ENCODE measurements around the gene PNMA6F.

PNMA6F gene

DNA sequence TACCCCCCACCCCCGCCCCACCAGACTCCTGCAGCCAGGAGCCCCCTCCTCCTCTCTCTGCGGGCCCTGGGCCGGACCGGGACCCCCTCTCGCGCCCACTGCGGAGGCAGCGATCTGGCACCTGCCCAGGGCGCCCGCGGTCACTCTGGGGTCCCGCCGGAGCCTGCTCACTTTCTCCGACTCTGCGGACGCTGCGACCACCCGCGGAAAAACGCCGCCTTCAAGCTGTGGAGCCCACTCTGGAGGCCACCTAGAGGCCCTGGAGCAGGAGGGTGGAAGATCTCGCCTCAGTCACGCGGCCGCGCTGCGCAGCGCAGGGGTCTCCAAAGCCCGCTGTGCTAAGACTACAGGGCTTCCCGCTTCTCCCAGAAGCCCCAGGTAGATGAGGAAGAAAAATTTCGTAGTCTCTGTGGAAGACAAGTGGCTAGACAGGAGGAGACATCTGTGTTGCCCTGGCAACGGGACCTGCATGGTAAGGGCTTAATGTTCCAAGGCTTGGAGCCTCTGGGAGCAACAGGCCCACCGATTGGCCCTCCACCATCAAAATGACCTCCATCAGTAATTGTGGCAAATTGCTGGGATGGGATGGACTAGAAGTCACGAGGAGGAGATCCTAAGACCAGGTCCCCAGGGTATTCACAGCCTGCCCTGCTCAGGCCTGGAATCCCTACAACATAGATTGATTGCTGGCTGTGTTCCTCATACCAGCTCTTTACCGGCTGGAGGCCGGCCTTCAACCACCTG lies at the start of gene PNMA6F:
PNMA6F (minus strand) TSS at position 387 of the 744 bp plus-strand sequence. CDS start 1,093 bp downstream, outside the sequence.
- no peak for DNase-seq

DNA sequence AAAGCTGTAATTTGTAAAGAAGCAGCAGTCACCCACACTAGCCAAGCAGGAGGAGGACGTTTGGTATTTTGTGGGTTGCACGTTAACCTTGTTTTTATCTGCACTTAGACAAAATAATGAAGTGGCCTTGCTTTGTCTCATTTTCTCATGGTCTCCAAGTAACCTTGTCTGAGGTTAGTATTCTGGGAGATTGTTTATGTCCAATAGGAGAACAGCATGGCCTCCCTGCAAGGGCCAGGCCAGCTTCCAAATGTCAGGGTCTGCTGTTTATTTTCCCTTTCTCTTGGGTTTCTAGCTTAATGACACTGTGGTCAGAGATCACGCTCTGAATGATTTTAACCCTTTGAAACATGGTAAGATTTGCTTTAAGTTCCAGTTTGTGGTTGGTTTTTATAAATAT lies 49.7 kb upstream of the PNMA6F start:
- DNase-seq, result no peak

DNA sequence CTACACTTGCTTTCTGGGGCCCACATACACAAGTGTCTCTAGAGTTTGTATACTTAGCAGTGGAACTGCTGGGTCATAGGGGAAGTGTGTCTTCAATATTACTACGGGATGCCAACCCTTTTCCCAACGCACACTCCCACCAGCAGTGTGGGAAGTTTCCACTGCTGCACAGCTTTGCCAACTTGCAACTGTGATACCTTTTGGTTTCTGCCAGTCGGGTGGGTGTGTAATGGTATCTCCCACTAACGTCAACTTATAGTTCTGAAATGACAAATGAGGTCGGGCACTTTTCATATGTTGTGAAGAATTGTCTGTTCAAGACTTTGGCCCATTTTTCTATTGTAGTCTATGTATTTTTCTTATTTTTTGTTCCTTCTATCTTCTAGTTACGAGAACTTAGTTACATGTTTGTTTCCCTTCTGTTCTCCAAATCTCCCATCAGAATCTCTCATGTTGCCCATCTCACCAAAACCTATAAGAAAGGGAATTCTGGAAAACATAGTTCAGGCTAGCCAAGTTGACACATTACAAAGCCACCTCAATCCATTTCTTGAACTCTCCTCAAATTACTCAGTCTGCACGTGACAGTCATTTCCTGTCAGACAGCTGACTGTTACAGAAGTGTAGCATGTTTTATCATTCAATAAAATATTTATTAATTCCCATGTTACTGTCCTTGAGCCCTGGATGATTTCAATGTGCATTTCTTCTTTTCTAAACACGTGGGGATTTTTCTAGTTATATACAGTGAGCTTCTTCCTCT lies 48.9 kb upstream of the PNMA6F start:
- DNase-seq, result peak; percentile 0

DNA sequence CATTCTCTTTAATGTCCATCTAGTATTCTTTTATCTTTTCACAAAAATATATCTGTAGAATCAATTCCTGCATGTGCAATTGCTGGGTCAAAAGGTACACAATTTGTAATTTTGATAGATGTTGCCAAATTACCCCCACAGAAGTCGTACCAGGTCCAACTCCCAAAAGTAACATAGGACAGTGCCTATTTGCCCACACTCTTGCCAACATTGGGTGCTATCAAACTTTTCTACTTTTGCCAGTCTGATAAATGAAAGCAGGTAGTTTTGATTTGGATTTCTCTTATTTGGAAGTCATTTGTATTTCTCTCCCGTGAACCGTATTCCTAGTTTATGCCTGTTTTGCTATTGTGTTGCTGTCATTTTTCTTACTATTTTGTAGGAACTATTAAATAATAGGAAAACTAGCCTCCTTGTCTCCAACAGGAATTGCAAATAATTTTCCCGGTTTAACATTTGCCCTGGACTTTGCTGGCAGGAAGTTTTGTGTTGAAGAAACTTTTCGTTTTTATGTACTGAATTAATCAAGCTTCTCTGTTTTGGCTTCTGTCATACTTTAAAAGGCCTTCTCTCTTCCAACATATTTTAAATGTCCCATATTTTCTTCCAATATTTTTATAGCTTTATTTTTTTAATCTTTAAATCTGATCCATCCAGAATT lies 45.4 kb upstream of the PNMA6F start:
- DNase-seq, result no peak

DNA sequence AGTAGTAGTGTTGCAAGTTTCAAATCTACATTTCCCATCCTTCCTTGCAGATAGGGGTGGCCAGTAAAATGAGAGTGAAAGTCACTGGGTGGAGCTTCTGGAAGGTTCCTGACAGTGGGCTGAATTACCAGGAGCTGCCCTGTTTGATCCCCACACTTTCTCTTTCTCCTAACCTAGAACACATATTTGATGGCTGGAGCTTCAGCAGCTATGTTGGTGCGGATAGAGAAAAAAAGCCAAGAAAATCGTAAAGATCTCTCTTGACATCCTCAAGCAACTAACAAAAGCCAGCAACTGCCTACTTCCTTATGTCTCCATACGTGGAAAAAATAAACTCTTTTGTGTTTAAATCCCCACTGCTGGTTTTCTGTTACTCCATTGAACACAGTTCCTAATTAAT lies 44.6 kb upstream of the PNMA6F start:
- no peak for DNase-seq

DNA sequence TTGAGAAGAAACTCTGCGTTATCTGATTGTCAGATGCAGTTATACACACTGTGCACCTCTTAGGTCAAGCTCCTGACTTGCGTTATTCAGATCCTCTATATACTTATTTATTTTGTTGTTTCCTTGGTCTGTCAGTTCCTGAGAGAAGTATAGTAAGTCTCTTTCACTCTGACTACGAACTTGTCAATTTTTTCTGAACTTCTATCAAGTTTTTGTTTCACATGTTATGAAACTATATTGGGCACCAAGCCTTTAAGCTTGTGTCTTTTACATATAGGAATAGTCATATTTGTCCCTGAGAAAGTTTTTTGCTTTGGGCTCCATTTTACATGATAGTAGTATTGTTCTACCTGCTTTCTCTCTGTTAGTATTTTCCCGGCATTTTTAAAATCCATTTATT lies 44.1 kb upstream of the PNMA6F start:
- no peak for DNase-seq

DNA sequence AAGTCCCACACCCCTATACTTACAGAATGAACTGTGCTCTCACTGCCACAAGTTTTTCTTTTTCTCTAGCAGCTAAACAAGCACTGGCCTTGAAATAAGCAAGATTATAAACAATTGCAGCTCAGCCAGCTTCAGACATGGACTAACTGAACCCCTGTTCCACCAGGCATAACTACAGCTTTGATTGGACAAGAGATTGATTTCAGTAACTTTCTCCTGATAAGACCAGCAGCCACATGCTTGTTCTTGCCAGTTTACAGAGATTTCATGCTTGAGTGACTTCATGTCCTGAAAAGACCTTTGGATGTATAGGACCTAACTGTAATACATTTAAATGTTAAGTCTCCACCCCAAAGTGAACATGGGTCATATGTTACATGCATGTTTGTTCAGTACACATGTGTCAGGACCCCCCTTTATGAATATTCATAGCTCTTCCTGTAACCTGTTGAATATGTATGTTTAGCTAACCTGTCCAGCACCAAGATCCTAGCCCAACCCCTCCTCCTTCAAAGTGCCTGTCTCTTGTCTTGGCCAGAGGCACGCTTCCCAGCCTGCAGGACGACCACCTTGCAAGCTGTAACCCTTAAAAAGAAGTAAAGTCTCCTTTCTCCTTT lies 40.3 kb upstream of the PNMA6F start:
- DNase-seq, result no peak

DNA sequence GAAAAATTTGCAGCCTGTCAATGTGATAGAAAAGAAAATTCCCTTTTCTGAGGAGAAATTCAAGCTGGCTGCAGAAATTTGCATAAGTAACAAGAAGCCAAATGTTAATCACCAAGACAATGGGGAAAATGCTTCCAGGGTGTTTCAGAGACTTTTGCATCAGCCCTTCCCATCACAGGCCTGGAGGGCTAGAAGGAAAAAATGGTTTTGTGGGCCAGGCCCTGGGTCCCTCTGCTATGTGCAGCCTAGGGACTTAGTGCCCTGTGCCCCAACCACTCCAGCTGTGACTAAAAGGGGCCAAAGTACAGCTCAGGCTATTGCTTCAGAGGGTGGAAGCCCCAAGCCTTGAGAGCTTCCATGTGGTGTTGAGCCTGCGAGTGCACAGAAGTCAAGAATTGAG lies 36.3 kb upstream of the PNMA6F start:
- DNase-seq, result no peak

DNA sequence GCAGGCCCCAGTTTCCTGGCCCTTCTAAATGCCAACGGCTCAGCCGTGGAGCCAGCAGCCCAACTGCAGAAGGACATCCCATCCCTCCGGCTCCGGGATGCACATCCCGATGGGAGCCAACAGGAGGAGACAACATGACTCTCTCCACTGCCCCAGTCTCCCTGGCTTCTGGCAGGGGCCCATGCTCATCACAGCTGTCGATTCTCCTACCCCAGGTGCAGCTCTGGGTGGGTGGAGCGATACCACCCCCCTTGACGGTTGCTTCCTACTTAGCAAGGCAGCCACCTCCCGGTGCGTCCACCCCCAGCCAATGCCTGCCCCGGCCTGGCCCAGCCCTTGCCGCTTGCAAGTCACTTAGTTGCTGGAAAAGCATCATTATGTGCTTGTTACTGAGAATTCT lies 31.8 kb upstream of the PNMA6F start:
- no peak for DNase-seq

DNA sequence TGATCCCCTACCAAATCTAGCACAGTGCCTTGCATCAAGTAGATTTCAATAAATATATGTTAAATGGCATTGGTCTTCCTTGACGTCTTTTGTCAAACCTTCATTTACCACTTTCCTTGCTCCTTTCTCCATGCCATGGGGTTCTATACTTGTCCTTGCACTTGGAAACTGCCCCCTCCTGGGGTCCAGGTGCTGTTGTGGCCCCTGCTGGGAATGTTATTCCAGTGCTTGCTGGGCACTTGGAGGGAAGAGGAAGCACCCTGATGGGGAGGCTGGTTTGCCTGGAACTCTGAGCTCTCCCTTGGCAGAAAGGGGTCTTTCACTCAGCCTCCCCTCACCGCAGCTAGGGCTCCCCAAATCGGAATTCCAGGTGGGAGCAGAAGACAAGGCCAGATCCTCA lies 31.3 kb upstream of the PNMA6F start:
- no peak for DNase-seq

DNA sequence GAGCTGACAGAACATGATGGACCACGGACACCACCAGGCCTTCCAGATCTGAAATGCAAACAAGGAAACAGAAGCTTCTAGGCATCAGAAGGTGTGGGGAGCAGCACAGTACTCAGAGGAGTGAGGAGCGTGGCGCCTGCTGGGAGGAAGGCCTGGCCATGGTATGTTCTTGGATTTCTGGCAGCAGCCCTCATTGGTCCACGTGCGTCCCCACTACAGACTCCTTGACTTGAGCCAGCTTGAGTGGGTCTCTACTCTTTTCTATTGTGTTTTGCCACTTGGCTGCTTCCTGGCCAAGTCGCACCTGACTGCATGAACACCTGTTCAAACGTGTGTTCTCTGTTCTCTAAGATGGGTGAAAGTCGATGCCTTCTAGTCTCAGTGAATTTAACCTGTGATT lies 30.4 kb upstream of the PNMA6F start:
- no peak for DNase-seq

DNA sequence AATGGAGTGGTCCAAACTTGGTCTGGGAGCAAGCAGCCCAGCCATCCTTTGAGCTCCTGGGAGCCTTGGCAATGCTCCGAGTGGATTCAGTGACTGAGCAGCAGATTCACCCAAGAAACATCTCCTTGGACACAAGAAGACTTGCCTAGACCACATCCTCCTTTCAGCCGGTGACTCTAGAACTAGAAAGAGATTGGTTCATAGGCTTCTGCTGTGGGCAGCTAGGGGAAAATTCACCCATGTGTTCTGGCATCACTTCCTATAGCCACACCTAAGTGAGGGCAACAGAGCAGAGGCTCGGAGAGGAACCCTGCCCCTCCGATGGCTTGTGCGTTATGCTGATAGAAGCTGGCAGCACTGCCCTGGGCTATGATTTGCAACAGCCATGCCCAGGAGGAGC lies 28.4 kb upstream of the PNMA6F start:
- no peak for DNase-seq

DNA sequence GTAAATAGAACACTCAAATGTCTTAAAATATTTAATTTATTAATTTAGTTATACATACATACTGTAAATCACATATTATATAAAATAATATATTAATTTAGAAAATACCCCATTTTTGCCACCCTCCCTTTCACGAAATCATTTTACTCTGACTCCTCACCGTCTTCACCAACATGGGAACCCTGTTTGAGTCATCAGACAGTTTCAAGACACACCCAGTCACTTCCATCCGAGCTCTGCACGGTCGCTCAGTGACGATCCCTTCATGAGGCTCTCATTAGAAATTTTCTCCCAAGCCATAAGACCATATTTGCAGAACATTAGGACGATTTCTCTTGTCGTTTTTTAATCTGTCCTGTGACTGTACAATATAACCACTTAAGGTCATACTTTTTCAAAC lies 26.9 kb upstream of the PNMA6F start:
- DNase-seq, result no peak

DNA sequence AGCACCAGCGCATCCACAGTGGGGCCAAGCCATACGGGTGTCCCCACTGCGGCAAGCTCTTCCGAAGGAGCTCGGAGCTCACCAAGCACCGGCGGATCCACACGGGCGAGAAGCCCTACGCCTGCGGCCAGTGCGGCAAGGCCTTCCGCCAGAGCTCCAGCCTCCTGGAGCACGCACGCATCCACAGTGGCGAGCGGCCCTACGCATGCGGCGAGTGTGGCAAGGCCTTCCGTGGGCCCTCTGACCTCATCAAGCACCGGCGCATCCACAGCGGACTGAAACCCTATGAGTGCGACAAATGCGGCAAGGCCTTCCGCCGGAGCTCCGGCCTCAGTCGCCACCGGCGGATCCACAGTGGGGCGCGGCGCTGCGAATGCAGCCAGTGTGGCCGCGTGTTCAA lies 26.0 kb upstream of the PNMA6F start:
- no peak for DNase-seq

DNA sequence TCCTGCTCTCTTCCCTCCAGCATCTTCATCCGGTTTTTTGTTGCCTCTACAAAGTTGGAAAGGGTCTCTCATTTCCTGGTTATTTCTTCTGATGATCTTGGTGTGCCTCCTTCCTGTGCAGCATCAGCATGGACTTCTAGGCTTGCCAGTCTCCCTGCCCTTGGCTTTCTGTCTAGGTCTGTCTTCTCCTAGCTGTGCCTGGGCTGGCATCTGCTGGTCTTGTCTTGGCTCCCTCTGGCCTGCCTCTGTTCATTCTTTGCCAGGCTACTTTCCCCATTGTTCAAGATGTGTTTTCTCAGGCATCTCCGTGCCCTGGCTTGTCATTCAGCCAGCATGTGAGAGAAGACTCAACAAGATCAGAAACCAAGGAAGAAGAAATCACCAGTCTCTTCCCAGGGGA lies 22.1 kb upstream of the PNMA6F start:
- DNase-seq, result no peak

DNA sequence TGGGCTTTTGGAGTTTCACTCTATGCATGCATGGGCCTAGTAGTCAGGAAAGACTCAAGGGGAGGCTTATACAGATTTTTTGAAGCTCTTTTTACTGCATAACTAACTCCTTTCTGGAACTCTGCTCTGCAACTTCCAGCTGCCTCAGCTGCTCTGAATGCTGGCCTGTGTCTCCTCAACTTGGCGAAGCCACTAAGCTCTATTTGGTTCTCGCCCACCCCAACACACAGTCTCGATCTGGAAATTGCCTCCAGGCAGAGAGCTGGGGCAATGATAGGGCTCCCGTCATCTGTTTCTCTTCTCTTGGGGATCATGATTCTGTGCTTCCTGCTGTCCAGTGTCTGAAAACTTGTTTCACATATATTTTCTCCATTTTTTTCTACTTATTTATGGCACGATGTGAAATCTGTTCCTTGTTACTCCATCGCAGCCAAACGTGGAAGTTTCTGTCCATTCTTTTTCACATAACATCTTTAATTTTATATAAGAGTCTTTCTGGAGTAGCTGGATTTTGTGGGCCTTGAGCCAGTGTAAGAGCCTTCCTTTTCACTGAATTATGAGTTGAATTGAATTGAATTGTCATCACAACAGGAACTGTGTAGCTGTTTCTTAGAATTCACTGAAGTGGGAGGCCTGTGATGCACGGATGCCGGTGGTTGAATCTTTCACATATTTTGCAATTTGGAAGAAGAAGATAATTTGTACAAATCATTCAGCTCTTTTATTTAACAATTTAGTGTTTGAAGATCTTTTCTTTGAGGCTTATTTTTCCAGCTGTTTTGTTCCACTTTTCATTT lies 21.4 kb upstream of the PNMA6F start:
- no peak for DNase-seq

DNA sequence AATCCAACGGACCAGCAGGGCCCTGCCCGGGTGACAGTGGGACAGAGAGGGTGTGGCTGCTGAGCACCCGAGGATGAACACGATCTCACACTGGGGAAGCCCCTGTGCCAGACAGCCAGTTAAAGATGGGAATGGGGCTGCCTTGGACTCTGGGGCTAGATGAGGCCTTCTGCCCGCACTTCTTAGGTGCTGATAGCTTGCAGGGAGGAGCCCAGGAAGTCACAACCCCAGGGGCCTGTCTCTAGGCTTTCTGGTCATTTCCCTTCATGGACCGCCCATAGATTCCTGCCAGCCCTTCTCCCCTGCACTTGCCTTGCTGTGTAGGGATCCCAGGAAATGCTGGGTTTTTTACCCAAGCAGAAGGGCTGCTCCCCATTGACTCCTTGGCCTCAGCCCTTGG lies 18.5 kb upstream of the PNMA6F start:
- DNase-seq, result no peak

DNA sequence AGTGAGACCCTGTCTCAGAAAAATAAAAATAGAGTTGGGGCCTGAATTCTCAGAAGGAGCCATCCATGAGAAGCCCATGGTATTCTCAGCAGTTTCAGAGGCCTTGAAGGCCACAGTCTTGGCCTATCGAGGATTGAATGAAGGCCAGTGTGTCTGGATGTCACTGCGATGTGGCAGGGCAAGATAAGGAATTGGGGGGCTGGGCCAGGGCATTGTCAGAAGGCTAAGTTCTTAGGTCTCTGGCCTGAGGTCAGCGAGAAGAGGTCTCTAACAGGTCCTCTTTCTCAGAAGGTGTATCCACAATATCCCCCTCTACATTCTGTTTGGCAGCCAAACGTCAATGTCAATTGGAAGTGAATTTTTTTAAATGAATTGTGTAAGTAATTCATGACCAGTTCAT lies 18.1 kb upstream of the PNMA6F start:
- no peak for DNase-seq

DNA sequence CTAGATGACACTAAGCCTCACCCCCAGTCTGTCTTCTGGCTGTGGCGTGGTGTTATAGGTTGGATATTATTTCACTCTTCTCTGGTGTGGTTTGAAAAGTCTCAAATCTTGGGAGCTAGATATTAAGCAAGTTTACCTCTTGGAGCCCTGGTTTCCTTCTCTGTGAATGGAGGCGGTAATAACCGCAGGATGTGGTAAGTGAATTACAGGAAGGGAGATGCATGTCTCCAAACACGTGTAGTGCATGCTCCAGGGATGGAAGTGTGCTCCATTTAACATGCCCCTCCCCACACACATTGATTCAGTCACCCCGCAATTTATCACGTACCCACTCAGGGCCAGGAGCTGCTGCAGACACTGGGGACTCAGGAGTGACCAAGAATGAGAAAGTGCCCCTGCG lies 17.3 kb upstream of the PNMA6F start:
- DNase-seq, result no peak

DNA sequence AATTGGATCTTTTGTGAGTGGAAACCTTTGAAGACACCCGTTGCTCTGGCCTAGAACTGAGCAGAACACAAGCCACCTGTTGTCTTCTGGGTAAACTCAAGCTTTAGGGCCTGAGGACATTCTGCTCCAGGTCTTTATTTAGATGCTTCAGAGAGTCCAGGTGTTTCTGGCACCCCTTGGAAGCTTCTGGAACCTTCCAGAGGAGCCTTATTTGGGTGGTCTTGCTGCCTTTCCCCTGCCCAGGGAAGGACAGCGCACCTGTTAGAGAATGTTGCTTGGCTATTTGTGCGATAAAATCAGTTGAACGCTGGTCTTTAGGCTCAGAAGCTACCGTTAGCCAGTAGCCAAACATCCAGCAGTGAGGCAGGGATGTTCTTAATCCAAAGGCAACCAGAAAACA lies 15.4 kb upstream of the PNMA6F start:
- DNase-seq, result no peak

DNA sequence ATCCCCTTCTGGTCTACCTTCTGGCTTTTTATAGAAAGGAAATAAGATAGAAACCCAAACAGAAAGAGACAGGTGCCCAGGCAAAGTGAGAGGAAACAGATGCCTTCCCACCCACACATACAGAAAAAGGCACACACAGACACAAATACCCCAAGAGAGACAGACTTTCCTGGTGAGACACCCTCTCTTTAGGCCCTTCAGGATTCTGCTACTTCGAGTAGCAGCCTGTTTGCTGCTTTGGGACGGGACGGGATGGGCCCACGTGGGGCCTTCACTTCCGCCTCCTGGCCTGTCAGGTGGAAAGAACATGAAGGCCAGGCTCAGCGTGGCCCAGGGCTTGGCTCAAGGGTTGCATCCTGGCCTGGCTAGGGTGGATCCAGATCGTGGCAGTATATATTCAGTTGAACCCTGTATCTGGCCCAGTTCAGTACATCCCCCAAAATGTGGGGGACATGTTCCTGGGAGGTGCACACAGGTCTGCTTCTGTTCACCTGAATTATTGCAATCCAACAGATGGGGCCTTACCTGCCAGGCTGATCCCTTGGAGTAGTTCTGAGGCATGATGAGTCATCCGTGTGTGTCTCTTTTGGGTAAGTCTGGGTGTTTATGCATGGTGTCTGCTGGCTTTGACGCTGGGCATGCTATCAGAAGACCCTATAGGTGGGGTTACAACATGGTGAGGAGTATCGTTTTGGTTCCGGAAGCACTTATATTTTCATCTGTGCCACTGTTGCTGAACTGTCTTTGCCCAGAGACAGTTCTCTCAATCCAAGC lies 14.7 kb upstream of the PNMA6F start:
- no peak for DNase-seq
